CD4-positive, alpha-beta T cell treated with Interferon alpha-2 for 1 hour (primary cell): ENCODE data around the gene ZDHHC9.
"Not testable (repeated sequence)": the region's sequence is repeated elsewhere in the genome, so short reads cannot be mapped to it uniquely, and the experiment has no call there.

Source experiments
- DNase-seq, 2 donors: peaks; one replicate each; pipeline ENCODE4 v3.0.0-alpha.2; 2020 to 2022

Gene ZDHHC9

DNA sequence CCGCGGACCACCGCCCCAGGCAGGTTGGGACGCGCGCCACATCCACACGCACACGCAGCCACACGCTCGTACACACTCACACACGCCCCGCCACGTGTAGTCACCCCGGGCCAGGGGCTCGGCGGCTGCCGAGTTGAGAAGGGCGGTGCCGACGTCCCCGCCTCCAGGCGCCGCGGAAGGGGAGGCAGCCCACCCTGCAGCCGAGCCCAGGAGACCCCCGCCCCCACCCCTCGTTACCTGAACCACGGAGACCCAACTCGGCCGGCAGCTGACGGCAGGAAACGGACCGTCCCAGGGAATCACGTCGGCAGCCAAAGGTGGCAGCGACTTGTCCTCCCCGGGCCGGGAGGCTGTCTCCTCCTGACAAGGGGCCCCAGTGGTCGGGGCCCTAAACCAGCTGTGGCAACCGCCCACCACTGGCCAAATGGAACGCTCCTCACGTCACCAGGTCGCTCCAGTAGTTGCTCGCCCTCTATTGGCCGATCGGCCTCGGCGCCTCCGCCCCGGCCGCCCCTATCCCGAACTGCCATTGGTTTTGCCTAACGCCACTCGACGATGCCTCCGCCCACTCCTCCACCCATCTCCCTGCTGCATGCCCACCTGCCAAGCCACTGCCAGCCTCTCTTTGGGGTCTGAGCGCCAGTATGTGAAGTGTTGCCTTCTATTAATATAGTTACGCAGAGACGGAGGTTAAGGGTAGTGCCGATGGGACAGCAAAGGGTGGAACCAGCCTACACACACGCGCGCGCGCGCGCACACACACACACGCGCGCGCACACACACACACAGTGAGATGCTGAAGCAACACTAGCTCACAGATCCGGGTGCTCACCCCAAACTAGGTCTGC is at the start of gene ZDHHC9:
ZDHHC9 (minus strand) TSS at position 428 of the 848 bp plus-strand sequence. CDS start 1,941 bp downstream, outside the sequence.
- peak; percentile 85 to 90 for DNase-seq

DNA sequence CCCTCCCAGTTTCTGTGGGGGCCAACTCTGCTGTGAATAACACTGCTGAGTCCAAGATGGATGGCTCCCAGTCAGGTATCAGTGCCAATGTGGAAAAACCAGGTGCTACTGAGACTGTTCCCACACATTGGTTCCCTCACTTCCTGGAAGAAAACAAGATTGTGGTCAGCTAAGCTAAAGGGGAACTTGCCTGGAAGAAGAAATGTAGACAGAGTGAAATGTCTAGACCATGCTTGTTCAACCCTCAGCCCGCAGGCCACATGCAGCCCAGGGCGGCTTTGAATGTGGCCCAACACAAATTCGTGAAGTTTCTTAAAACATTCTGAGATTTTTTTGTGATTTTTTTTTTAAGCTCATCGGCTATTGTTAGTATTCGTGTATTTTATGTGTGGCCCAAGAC is 33.7 kb upstream of the ZDHHC9 start:
- DNase-seq, result no peak

DNA sequence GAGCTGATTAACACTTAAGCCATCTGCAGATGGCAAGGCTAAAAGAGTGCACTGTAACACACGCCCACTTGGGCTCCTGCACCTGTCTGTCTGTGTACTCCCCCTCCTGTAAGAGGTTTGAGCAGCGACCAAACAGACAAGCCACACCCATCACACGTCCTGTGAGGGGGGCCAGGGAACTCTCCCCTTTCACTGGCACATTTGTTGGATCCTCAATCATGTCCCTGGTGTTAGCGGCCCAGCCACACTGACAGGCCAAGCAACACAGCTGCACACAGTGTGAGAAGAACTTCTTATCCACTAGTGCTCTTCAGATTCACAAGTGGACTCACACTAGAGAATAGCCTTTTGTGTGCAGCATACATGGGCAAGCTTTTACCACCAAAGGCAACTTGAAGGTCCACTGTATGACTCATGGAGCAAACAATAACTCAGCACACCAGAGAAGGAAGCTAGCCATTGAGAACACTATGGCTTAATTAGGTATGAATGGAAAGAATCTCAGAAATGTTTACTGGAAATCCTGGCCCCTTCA is 33.2 kb upstream of the ZDHHC9 start:
- no peak for DNase-seq

DNA sequence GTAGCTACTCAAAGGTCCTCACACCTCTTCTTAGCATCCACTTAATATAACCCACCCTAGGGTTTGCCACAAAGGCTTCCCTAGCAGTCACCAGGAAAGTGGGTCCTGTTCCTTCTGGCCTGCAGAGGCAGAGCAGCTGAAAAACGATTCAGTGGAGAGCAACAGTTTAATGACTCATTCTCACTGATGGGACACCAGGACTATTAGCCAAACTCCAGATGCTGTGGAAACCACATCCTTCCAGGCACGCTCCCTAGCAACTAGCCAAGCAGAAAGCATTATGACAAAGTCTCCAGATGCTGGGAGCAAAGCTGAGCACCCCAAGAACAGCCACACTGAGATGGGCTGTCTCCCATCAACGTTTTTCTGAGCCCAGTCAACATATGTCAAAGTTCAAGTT is 32.0 kb upstream of the ZDHHC9 start:
- no peak for DNase-seq

DNA sequence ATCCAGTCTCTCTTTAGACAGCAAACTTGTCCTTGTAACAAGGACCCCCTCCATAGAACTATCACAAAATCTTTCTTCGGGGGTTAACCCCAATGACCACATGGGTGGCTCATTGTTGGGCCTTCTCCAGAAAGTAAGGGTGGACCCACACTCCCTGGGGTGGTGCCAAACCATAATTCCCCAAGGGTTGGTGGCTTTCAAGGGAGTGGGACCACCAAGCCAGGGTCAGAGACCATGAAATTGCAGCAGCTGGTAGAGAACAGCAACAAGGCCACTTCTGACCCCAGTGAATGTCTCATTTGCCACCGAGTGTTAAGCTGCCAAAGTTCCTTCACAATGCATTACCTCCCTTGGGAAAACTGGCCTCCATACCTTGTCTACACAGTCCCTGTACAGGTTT is 28.8 kb upstream of the ZDHHC9 start:
- no peak for DNase-seq

DNA sequence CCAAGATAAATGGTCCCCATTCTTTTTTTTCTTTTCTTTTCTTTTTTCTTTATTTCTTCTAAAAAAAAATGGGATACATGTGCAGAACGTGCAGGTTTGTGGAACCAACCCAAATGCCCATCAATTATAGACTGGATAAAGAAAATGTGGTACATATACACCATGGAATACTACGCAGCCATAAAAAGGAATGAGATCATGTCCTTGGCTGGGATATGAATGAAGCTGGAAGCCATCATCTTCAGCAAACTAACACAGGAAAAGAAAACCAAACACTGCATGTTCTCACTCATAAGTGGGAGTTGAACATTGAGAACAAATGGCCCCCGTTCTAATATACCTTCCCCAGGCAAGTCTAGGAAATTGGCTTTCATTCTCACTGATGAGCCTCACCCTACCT is 22.6 kb upstream of the ZDHHC9 start:
- DNase-seq, result not testable (repeated sequence)

DNA sequence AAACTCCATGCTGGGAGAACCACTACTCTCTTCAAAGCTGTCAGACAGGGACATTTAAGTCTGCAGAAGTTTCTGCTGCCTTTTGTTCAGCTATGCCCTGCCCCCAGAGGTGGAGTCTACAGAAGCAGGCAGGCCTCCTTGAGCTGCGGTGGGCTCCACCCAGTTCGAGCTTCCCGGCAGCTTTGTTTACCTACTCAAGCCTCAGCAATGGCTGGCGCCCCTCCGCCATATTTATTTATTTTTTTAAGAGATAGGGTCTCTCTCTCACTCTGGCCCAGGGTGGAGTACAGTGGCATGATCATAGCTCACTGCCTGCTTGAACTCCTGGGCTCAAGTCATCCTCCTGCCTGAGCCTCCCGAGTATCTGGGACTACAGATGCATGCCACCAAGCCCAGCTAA is 15.4 kb upstream of the ZDHHC9 start:
- not testable (repeated sequence) for DNase-seq

DNA sequence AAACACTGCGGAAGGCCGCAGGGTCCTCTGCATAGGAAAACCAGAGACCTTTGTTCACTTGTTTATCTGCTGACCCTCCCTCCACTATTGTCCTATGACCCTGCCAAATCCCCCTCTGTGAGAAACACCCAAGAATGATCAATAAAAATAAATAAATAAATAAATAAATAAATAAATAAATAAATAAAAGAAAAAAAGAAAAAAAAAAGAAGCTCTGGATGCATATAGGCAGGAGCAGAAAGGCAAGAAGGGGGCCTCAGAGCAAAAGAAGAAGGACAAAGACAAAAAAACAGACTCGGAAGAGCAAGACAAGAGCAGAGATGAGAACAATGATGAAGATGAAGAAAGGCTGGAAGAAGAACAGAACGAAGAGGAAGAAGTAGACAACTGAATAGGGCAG is 8.1 kb upstream of the ZDHHC9 start:
- DNase-seq, result not testable (repeated sequence)

DNA sequence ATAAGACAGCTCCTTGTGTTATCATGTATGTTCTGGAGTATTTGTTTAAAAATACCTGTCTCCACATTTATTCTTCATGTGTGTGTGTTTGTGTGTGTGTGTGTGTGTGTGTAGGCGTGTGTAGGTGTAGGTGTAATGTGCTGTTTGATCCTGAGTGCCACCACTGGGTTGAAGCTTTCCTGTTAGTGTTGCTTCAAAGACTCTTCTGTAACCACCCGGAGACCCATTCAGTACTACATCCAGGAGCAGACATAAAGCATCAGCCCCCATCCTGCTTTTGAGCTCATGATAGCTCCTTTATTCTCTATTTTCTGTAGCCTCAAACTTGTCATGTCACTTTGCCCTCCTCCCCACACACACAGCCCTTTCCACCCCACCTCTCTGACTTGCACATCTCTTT is 3.0 kb upstream of the ZDHHC9 start:
- peak in 1 of 2 donors; percentile 9 for DNase-seq

DNA sequence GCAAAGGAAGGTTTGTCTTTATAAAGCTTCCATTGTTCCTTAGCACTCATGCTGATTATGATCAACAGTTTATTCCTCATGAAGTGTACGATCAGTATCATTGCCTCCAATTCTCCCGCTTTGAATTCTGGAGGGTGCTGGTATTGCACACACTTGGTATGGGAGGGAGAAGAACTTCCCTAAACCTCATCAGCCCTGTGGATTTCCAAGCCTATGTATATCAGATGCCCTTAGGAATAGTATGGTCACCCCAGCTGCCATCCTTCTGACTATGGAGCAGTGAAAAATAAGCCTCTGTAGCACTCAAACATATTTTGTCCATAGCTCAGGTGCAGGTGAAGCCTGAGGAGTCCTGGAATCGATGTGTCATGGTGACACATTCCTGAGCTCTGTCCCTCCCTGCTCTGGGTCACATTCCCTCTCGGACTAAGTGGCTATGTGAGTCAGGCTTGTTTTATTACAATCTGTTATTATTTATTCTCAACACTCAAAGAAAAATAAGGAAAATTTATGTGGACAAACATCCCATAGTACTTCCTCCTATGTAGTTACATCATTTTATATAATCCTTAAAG is 2.0 kb upstream of the ZDHHC9 start:
- no peak for DNase-seq

DNA sequence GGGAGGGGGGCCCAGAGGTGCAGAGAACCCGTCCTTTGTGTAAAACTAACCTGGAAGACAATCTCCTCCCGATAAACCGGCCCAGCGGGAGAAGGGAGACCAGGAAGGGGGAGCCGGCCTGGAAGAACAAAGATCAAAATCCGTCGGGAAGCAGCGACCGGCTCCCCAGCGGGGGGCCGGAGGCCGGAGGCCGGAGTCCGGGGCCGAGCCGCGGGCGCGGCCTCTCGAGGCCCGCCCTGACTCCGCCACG is 552 bp downstream of the ZDHHC9 start:
- no peak for DNase-seq

DNA sequence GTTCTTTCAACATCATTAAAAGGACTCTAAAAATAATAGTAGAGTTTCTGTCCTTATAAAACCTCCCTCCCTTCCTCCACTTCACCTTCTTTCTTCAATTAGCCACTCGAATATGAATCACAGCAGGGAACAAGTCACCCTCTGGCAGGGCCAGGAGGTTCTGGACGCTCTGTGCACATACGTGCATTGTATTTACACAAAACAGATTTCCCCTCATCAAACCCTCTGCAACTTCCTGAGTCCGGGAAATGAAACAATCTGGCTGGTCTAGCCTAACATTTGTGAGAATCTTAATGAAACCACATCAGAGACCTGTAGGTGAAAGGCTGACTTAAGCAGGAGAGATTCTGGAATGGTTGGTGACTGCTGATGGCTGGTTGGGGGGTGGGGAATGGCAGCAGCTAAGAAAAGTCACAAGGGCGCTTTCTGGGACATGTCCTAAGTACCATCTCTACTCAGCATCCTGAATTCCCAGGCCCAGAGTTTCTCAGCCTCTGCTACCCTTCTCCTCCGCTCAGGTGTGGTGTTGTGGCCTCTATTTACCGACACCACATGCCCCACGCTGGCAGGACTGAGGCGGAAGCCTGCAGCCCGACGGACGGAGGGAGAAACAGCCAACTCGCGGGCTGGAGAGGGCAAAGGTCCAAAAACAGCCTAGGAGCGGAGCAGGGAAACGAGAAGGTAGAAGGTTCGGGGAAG is 1.0 kb downstream of the ZDHHC9 start:
- peak in 1 of 2 donors; percentile 14 for DNase-seq

DNA sequence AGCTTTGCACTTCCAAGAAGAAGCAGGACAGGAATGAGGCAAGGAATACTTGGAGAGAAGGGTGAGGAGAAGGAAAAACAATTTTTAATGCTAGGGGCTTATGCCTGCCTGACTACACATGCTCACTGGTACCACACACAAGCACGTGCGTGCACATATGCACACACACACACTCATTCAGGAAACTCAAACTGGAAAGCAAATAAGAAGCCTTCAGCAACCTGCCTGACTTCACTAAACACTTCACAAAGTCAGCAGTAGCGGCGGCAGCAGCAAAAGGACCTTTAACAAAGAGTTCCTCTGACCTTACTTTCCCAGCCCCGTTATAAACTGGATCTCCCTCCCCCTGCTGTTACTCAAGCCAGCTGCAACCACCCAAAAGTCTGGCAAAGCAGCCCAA is 3.3 kb downstream of the ZDHHC9 start:
- DNase-seq, result no peak

DNA sequence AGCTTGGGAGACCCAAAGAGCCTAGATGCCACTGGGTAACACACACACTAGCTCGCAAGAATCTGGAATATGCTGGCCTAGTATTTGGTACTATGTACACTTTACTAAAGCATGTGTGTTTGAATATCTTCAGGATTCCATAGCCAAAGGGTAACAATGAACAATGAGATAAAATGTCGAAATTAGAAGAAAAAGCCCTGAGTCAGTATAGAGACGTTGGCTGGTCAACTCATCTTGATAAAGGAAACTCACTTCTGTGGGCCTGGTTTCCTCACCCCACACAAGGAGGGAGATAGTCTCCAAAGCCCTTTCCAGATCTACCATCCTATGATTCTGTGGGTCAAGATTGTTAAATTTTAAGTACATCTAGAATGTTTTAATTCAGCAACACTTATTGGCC is 6.9 kb downstream of the ZDHHC9 start:
- no peak for DNase-seq

DNA sequence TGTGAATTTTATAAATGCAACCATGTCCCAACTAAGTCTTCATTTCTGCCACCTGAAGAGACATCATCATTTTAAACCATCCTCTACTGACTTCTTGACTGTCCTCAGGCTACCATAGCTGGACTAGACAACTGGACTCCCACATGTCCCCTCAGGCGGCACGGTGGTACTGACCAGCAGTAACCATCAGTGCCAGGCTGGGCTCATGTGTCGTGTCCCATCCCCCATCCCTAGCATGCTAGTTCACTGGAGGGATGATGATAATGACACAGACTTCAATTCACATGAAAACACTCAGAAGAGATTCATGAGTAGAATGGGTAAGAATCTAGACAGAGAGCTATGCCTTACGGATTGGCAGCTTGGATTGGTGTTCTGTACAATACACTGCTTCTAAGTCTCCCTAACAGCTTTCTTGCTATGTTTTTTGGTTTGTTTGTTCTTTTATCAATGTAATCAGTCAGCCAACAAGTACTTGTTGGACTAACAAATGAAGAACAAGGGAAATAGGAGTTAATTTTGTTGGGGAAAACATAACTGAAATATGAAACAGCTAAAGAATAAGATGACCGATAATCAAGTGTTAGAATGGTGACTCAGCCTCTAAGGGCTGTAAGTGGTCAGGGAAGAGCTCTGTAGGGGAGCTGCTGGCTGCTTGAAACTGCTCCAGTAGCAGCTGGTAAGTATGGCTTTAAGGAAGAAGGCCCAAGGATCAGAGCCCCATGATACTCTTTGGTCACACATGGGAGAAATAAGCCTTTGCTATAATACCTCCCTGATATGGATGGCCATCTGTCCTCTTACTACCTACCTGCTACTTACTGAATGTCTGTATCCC is 10.3 kb downstream of the ZDHHC9 start:
- DNase-seq, result no peak

DNA sequence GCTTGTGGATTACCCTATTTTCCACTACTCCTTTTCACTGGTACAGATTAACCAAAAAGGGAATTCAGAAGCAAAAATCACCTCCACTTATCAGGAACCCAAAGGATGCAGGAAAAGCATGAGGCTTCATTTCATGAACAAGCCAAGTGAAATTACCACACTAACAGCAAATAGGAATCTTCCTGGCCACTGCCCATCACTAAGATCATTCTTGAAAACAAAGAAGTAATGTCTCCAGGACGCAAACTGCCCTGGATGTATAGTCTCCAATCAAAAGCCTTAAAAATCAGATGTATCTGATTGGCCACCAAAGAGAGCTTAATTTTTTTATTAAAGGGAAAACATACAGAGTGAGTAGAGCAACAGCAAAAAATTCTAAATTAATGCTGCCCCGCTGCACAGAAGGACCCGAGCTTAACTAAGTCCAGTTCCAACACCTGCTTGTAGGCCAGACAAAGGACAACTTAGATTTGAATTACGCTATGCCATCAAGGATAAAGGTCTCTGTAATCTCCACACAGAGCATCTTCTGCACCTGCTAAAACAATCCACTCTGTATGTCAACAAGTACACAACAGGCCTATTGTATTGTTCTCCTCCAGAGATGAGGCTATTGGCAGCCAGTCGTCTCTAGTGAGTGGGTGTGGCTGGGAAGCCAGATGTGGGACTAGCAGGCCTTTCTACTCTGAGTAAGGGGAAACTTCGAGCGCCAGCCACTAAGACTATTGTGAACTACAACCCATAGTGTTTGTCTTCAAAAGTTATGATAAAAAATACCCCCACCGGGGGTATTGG is 12.4 kb downstream of the ZDHHC9 start:
- DNase-seq, result no peak

DNA sequence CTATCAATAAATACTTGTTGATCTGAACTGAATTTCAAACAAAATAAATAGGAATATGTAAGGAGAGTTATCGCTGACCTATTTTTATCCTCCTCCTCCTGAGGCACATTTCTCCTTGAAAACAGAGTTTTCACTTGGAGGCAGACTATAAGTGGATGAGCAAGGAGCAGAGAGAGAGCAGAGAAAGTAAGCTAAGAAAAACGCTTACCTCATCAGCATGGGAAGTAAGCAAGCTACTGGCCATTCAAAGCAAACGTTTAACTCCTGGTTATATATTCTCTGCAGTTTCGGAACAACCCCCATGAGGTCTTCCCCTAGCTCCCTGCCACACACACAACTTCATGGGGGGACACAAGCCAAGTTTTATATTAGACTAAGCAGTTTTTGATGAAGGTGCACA is 13.2 kb downstream of the ZDHHC9 start:
- no peak for DNase-seq

DNA sequence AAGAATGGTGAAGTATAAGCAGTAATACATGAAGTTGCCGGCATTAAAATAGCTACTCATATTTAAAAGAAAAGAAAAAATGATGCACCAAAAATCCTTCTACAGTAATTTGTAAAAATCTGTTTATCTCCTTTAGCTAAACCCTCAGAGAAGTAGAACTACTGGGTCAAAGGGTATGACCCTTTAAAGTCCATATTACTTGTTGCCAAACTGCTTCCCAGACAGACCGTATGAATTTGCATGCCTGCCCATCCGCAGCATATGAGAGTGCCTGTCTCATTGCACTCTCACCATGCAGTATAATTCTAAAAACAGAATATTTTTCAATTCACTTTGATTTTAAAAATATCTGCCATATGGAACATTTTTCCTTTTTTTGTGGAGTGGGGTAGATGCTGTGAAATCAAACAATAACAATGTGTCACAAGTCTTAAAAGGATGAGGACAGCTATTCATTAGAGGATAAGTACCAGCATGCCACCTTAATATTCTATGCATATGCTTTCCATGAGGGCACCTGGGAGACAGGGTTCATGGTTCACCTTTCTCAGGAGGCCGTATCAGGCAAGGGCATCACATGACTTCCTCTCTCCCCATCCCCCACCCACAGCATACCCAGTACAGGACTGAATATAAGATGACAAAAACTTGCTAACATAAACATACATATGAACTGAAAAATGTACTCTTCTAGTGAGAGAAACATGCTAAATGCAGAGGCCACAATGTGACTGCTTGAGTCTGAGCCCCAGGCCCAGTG is 17.8 kb downstream of the ZDHHC9 start:
- DNase-seq, result peak in 1 of 2 donors; percentile 9

DNA sequence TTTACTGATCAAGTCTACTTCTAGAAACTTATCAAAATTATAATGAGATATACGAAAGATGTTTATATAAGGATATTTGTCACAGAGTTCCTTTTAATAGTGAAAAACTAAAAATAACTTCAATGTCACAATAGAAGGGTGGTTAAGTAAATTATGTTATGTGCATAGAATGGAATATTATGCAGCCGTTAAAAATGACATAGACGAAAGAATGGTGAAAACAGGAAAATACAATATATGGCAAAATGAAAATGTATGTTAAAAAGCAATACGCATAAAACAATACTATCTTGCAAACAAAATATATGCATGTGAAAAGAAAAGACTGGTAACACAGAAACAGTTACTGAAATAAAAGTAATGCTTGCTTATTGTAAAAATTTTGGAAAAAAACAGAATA is 19.1 kb downstream of the ZDHHC9 start:
- no peak for DNase-seq

DNA sequence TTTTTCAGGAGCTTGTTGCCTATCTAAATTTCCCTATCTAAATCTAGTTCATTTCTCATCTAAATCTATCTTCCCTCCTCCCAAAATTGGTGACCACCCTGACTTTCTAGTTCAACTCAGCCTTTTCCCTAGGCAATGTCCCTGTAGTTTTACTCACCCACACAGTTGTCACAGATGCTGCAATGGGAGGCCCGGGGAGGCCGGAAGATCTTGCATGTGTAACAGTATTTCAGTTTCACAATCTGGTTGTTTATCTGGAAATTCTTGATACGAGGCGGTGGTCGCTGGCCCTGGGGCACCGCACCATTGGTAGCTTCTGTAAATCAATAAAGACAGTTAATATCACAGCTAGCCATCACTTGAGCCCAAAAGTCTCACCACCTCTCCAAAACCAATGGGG is 20.2 kb downstream of the ZDHHC9 start:
- no peak for DNase-seq

DNA sequence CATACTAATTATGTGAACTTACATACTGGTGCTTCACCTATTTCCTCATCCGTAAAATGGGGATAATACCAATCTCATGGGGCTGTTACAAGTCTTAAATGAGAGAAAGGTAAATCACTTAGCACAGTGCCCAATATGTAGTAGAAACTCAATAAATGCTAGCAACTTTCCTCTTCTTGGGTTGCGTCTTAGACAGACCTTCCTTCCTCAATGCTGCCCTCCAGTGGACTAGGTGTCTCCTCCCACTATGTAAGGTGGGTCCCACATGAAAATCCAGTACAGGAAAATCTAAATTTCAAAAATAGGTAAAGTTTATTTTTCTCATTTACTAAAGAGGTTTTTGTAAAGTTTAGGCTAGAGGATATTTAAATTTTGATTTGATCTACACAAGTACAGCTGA is 20.6 kb downstream of the ZDHHC9 start:
- peak; percentile 60 to 70 for DNase-seq
